Measurements from ENCODE around the gene CRYZ.
A peak's percentile ranks its signal among the peaks of the same experiment; 100 is the strongest.
"Not testable (repeated sequence)": the region's sequence is repeated elsewhere in the genome, so short reads cannot be mapped to it uniquely, and the experiment has no call there.

CRYZ gene, protein sequence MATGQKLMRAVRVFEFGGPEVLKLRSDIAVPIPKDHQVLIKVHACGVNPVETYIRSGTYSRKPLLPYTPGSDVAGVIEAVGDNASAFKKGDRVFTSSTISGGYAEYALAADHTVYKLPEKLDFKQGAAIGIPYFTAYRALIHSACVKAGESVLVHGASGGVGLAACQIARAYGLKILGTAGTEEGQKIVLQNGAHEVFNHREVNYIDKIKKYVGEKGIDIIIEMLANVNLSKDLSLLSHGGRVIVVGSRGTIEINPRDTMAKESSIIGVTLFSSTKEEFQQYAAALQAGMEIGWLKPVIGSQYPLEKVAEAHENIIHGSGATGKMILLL

DNA sequence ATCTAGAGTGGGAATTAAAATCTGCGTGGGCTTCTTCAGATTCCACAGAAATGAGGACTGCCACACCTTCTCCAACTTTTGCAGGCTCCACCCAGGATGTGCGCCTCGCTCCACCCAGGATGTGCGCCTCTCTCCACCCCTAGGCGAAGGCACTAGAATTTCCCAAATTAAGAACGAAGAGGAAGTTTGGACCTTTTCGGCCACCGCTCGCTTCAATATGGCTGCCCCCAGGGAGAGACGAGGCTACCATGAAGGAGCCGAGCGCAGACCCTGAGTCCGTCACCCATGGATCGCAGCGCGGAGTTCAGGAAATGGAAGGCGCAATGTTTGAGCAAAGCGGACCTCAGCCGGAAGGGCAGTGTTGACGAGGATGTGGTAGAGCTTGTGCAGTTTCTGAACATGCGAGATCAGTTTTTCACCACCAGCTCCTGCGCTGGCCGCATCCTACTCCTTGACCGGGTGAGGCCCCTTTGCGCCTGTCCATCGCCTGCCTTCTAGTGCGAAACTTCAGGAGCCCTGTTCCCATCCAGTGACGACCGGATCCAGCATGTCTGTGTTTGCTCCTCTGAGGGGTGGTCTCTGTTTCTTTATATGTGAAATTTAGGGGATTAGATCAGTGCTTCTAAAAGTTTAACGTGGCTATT is at the start of gene CRYZ, which contains the start of gene TYW3:
TSS of gene CRYZ (minus strand) at position 91 of the 644 bp plus-strand sequence. CDS start 8,229 bp downstream, outside the sequence.
TSS of gene TYW3 (plus strand) at position 193 of the 644 bp plus-strand sequence. CDS start at position 286, 93 bp downstream.
- DNase-seq (peak; percentile 79), ATAC-seq (peak; percentile 87)

- DNase-seq = no peak
- ATAC-seq = no peak
These were observed 47.7 kb upstream of the CRYZ start for GRCh38 chr1:74780594-74780993.

- ATAC-seq (no peak), DNase-seq (no peak)
These were observed 46.9 kb upstream of the CRYZ start for GRCh38 chr1:74779750-74780149.

DNA sequence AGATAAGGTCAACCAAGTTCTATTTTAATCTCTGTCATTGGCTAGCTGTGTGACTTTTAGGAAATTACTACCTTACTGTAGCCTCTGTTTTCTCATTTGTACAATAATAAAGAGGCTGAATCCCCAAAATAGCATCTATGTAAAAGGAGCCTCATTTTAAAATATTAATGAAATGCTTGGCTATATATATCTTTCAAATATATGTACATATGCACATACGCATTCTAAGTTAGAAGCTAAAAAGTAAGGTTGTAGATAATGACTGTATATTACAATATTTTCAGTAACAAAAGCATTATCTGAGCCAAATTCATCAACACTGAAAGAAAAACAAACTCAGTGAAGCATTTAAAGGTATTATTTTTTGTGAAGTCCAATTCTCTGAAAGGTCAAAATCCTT is 44.7 kb upstream of the CRYZ start:
- ATAC-seq (no peak), DNase-seq (no peak)

GRCh38 chr1:74775735-74776134 is 42.9 kb upstream of the CRYZ start:
- no peak for DNase-seq
- ATAC-seq = no peak

DNA sequence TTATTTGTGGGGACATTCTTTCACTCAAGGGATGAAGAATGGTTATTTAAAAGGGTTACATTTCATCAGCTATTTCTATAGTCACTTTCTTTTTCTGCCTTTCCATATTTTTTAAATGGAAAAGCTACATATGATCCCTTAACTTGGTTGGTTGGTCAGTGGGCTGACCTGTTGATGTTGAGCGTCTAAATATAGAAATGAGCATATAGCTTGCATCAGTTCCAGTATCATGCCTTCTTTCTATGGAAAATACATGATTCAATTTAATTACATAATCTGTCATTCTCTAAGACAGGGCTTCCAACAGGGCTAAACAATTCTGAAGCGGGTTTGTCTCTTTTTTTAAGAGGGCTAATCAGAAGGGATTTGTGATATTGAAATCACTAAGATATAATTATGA is 40.7 kb upstream of the CRYZ start:
- ATAC-seq = no peak
- no peak for DNase-seq

DNA sequence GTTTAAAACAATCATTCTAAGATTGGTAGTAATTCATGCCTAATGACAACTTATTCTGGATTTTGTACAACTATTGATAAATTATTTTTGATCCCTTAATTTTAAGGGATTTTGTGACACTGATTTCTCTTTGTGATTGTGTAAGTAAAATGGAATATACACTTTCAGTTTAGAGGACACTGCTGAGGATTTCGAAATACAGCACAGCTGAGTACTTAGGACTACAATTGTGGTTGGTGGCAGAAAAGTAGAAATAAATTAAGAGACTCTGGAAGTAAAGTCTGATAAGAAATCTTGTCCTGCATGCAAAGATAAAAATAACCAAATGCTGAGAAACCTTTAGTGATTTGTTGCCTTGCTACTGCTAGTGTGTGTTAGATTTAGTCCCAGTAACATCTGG is 40.1 kb upstream of the CRYZ start:
- no peak for ATAC-seq
- DNase-seq = no peak

GRCh38 chr1:74771913-74772515 is 39.2 kb upstream of the CRYZ start:
- ATAC-seq (peak; percentile 43), DNase-seq (no peak)

DNA sequence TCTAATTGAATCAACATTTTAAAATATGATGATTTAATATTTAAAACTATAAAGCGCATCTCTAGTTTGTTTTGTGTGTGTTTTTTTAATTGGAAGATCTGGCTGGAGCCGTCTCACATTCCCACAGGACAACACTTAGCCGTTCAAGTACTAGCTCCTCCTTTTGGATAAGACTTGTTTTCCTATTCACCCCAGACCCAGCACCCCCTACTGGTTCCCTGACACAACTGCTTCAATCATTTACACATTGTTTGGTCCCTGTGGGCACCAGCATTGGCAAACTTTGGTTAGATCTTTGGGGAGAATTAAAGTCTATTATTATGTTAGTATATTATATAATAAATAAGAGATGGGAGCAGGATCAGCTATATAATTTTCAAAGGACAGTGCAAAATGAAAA is 34.6 kb upstream of the CRYZ start:
- ATAC-seq (no peak), DNase-seq (no peak)

DNA sequence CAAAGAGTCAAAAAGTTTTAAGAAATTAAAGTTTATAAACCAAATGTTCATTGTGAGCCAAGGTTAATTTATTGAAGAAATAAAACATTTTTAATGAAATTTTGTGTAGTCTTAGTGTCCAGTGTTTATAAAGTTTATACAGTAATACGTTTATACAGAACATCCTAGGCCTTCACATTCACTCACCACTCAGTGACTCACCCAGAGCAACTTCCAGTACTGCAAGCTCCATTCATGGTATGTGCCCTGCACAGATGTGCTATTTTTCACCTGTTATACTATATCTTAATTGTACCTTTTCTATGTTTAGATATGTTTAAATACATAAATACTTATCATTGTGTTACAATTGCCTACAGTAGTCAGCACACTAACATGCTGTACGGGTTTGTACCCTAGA is 33.7 kb upstream of the CRYZ start:
- ATAC-seq (no peak), DNase-seq (no peak)

- no peak for DNase-seq
- ATAC-seq = peak; percentile 81
These were observed 31.0 kb upstream of the CRYZ start for GRCh38 chr1:74763807-74764206.

DNA sequence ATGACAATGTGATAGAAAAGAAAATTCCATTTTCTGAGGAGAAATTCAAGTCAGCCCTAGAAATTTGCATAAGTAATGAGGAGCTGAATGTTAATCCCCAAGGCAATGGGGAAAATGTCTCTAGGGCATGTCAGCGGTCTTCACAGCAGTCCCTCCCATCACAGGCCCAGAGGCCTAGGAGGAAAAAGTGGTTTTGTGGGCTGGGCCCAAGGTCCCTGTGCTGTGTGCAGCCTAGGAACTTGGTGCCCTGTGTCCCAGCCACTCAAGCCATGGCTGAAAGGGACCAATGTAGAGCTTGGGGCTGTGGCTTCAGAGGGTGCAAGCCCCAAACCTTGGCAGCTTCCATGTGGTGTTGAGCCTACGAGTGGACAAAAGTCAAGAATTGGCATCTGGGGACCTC is 23.8 kb upstream of the CRYZ start:
- not testable (repeated sequence) for ATAC-seq, DNase-seq

DNA sequence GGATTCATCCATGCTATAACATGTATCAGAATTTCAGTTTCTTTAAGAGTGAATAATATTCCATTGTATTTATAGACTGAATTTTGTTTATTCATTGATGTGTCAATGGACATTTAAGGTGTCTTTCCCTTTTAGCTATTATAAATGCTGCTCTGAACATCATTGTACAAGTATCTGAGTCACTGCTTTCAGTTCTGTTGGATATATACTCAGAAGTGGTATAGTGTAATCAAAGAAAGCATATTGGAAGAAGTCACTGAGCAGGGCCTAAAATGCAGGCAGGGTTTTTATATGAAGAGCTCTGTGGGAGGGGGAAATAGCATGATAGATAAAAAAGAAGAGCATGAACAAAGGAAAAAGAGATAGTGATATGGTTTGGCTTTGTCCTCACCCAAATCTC is 22.6 kb upstream of the CRYZ start:
- no peak for ATAC-seq

GRCh38 chr1:74753104-74753503 is 20.3 kb upstream of the CRYZ start:
- no peak for ATAC-seq
- DNase-seq = no peak

More for the DNA sequence above, 22.6 kb upstream of the CRYZ start:
- no peak for DNase-seq

GRCh38 chr1:74748960-74749359 is 16.1 kb upstream of the CRYZ start:
- no peak for DNase-seq
- no peak for ATAC-seq

- ATAC-seq, DNase-seq: not testable (repeated sequence)
These were observed 12.4 kb upstream of the CRYZ start for GRCh38 chr1:74745247-74745646.

- not testable (repeated sequence) for DNase-seq, ATAC-seq
These were observed 7.6 kb upstream of the CRYZ start for GRCh38 chr1:74740307-74740980.

DNA sequence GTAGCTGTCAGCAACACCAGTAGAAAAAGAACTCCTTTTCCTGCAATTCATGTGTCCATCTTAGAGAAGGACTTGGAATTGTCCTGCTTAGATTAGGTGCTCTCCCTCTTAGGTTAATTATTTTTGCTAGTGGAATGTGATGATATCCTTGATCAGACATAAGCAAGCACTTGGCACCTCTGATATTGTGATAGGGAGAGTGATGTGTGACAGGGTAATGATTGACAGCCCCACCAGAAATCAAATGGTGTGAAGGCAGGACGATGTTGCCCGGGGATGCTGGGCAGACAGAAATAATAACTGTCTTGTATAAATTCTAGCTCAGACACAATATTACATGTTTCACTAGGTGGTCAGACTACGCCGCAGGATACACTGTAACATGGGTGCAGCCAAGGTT is 4.5 kb upstream of the CRYZ start:
- no peak for DNase-seq
- ATAC-seq = no peak

DNA sequence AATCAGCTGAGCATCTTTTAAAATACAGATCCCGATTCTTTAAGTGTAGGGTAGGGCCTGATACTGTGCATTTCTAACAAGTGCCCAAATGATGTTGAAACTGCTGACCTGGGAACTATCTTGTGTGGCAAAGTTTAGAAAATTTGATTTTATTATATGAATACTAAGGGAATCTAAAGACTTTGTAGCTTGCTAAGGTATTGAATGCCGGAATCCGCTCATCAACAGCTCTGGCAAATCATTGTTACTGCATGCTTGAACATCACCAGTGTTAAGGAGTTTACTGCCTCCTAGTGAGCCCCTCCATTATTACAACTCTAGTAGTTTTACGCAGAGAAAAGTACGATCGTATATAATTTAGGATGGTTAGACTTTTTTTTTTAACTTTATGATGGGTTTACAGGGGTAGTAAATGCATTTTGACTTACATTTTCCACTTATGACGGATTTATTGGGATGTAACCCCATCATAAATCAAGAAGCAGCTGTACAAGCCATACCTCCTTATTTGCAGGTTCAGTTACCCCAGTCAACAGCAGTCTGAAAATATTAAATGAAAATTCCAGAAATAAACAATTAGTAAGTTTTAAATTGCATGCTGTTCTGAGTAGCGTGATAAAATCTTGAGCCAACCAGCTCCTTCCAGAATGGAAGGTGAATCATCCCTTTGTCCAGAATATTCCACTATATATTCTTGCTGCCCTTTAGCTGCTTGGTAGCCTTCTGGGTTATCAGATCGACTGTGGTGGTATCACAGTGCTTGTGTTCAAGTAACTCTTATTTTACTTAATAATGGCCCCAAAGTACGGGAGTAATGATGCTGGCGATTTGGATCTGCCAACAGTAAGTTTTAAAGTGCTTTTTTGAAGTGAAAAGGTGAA is 994 bp upstream of the CRYZ start:
- ATAC-seq = peak; percentile 61
- DNase-seq = peak; percentile 21

GRCh38 chr1:74732071-74732946 is 541 bp downstream of the CRYZ start:
- ATAC-seq = peak; percentile 3
- DNase-seq = peak; percentile 35
